Stimulated activated CD4-positive, alpha-beta T cell treated with anti-CD3 and anti-CD28 coated beads, Interleukin-4, amount 100 ng/mL, for 24 hours (primary cell): ENCODE results near the gene COL5A2.

Experiments used
- DNase-seq: peaks from one replicate; pipeline ENCODE4 v3.0.0-alpha.2; 2020

The COL5A2 gene

GRCh38 chr2:189047171-189047888 is 132.2 kb downstream of the COL5A2 start:
- no peak for DNase-seq

GRCh38 chr2:189046320-189046719 is 133.2 kb downstream of the COL5A2 start:
- no peak for DNase-seq

DNA sequence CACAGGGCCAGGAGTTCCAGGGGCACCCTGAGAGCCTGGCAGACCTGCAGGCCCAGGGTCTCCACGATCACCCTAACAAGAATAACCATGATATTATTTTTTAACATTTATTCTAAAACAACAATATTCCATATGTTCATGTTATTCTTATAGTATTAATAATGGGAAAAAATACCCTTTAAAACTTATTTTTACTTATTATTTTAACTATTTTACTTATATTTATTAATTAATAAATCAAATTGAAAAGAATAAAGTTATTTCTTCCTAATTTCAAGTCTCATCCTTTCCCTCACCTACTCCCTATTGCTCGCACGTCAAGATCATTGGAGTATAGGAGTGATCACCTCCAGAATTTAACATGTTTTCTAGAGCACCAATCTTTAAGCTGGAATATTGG is 133.7 kb downstream of the COL5A2 start:
- no peak for DNase-seq

GRCh38 chr2:189037518-189037917 is 142.0 kb downstream of the COL5A2 start:
- no peak for DNase-seq

DNA sequence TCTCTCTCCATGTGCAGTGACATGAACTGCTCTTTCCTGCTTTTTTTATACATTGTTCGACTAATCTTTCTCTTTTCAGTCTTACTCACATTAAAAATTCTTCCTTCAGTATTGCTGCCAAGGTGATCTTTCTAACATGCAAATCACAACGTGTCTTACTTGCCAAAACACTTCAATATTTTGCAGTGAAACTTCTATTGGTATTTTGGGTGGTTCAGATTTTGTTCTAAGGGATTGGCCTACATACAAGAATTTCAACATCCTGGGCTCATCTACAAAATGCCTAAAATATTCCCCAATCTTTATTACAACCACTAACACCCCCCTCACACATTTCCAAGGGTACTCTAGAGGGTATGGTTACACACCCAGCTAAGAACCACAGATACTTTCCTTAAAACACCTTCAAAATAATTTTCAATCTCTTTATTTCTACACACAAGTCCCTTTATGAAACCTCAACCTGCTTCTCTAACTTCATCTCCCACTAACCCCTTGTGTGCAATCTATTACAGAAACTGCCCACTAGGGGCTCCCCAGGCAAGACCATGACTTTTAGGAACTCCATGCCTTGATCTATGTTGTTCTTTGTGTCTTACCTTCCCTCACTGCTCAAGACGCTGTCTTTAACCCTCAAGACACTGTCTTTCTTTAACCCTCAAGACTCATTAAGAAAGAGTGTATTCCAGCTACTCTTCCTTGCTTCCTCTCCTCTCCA is 154.5 kb downstream of the COL5A2 start:
- DNase-seq = no peak

GRCh38 chr2:189022492-189022891 is 157.1 kb downstream of the COL5A2 start:
- no peak for DNase-seq

DNA sequence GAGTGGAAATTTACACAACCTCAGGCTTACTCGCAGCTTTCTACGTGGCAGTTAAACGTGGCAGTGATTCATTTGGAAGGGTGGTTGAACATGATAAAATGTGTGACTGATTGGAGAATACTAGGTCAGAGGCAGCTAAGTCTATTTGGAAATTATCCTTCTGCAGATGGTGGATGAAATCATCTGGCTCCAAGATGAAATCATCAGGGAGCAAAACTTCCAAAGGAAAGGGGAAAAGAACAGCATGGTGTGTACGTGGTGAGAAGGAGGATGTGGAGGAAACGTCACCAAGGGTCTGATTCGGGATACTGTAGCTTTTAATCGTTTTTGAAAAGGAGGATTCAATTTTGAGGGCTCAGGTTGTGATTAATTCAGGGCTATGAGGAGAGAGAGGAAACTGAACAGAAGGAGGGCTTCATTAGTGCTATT is 157.5 kb downstream of the COL5A2 start:
- no peak for DNase-seq

DNA sequence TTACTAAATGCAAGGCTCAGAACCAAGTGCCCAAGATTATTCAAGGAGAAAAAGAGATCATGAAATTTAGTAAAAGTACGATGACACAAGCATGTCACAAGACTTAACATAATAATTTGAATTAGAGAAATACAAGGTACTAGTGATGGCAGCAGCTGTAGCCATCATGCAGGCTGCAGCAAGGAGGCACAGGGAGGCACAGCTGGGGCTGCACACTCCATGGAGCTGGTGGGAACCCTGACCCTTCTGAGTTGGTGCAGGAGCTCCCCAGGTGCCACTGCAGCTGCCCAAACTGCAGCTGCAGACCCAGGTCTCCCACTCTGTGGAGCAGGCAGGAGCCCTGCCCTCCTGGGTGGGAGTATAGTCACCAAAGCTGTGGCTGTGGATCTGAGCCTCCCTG is 159.4 kb downstream of the COL5A2 start:
- no peak for DNase-seq

DNA sequence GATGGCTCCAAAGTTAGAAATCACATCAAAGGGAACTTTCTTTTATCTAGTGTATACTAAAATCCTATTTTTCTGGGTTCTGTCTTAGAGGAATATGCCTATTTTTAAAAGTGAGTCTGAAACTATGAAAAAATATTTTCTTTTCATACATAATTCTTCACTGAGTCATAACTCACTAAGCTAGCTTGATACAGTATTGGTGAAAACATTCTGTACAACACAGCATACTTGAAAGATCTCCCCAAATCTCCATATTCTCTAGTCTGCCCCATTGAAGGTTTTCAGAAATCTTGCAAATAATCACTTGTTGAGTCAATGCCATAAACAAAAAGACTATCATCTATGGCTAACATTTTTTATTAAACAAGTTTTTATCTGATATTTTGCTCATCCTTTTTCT is 160.9 kb downstream of the COL5A2 start:
- DNase-seq = no peak

DNA sequence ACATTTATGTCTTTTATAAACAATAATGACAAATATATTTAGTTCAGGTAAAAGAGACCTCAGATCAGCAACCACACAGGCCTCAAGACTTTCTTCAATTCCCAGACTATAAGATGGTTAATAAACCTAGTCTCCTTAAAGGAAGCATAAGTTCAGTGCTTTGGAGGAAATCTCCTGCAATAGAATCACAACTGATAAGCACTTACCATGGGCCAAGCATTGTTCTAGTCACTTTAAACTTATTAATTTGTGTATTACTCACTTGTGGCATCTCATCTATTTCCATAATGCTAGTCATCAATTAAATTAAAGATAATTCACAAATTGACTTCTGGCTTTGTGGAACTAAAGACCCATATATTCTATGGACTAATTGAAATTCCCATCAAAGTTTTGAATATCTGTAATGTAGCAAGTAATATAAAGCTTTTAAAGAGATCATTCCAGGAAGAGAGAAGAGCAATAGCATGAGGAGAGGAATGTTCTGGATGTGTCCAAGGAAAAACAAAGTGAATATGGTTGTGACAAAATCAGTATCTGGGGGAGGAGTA is 163.2 kb downstream of the COL5A2 start:
- DNase-seq = no peak

GRCh38 chr2:189015359-189015758 is 164.2 kb downstream of the COL5A2 start:
- DNase-seq = no peak

- DNase-seq = no peak
Observed at GRCh38 chr2:189014449-189015138, 165.0 kb downstream of the COL5A2 start.

- no peak for DNase-seq
Observed at GRCh38 chr2:189013671-189014448, 165.7 kb downstream of the COL5A2 start.

DNA sequence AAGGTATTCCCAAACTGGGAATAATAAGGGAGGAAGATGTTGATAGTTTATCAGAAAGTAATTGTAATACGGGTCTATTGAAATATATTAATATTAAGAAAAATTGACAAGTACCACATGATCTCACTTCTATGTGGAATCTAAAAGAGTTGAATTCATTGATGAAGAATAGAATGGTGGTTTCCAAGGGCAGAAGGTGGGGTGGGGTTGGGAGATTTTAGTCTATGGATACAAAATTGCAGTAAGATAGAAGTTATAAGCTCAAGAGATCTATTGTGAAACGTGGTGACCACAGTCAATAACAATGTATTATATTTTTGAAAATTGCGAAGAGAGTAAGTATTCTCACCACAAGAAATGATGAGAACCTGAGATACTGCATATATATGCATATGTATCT is 166.5 kb downstream of the COL5A2 start:
- DNase-seq = no peak

GRCh38 chr2:189012351-189012750 is 167.2 kb downstream of the COL5A2 start:
- DNase-seq = no peak

DNA sequence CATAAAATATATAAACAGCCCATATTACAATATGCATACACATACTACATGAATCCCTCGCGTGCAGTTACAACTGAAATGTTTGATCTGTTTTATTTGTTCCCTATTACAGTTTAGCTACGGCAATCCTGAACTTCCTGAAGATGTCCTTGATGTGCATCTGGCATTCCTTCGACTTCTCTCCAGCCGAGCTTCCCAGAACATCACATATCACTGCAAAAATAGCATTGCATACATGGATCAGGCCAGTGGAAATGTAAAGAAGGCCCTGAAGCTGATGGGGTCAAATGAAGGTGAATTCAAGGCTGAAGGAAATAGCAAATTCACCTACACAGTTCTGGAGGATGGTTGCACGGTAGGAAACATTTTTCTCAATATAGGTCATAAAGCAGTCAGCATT is 169.0 kb downstream of the COL5A2 start:
- no peak for DNase-seq

DNA sequence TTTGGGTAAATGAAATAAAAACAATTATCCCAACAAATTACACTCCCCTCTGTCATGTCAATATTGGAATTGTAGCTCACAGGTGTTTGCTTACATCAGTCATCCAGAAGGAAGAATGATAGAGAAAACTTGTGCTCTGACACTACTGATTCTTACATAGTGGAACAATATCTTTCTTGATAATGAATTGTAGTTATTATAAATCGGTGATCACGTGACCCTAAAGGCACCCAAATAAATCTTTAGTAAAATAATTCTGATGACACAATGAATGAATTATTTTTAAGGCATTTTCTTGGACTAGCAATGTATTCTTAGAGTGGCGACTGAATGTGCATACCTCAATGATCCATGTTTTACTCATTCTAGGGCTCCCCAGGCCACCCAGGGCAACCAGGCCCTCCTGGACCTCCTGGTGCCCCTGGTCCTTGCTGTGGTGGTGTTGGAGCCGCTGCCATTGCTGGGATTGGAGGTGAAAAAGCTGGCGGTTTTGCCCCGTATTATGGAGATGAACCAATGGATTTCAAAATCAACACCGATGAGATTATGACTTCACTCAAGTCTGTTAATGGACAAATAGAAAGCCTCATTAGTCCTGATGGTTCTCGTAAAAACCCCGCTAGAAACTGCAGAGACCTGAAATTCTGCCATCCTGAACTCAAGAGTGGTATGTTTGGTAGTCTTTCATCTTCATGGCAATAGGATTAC is 170.9 kb downstream of the COL5A2 start:
- no peak for DNase-seq

- DNase-seq = no peak
Observed at GRCh38 chr2:189002079-189002478, 177.5 kb downstream of the COL5A2 start.

GRCh38 chr2:189000221-189000620 is 179.3 kb downstream of the COL5A2 start:
- no peak for DNase-seq

DNA sequence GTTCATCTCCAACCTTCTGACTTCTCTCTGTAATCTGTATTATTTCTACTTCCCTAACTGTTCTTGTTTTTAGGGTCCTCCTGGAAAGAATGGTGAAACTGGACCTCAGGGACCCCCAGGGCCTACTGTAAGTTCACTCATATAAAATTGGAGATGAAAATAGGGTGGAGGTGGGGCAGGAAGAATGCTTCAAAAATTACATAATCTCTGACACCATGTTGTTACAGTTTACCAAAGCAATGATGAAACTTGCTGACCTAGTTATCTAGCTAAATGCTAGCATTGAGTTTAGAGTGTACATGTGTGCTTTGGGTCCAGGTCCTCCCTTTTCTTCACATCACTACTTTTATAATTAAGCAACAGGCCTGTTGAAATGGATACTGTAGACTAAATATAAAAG is 182.3 kb downstream of the COL5A2 start:
- no peak for DNase-seq

DNA sequence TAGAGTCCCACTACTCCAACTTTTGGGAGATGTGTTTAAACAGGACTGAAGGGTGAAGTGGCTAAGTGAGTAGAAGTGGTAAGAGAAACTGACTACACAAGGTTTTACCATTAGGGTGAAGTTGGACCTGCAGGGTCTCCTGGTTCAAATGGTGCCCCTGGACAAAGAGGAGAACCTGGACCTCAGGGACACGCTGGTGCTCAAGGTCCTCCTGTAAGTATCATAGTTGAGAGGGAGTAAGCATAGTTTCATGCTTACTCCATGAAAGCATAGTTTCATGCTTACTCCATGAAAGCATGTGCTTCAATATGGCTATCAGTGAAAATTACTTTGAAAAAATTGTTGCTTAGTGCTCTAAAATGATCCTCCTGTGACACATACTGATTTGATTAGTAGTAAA is 186.3 kb downstream of the COL5A2 start:
- DNase-seq = no peak

DNA sequence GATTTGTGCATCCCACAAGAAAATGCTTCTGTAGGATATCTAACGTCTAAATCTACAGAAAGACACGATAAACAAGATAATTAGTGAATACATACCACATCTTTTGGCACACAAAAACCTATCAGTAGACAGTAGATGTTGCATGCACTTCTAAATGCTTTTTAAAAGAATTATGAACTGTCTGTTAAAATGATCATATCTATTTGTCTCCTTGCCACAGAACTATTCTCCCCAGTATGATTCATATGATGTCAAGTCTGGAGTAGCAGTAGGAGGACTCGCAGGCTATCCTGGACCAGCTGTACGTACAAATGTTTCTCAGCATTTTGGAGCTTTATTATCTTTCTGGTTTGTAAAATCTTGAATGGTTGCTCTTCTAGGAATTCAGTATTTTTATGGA is 192.7 kb downstream of the COL5A2 start:
- no peak for DNase-seq
